Panc1 (cell line): ENCODE measurements around the gene CCDC171.

Source experiments
- POLR2AphosphoS5 ChIP-seq: IDR thresholded peaks from 2 replicates; pipeline ENCODE4 v1.6.1; 2012; ENCODE audit warnings: mild to moderate bottlenecking, low read depth, low read length, moderate library complexity
- TCF7L2 ChIP-seq: IDR thresholded peaks from 2 replicates; pipeline ENCODE4 v1.6.1; 2011; ENCODE audit warnings: mild to moderate bottlenecking, low read depth, low read length, inconsistent platforms
- TF ChIP-seq, protein P1 (sequence below), 2 experiments: IDR thresholded peaks; 2 replicates each; pipeline ENCODE4 v1.6.1; 2011 to 2012; ENCODE audit warnings: low read depth in 2 of 2, control low read depth in 1 of 2, low read length in 1 of 2, mild to moderate bottlenecking in 1 of 2, moderate library complexity in 1 of 2; ENCODE audit not compliant: insufficient read depth in 1 of 2
- TF ChIP-seq, protein P2 (sequence below): fragments of 450-650 bp; IDR thresholded peaks from 2 replicates; pipeline ENCODE4 v1.5.1; 2017; ENCODE audit warnings: mild to moderate bottlenecking

DNA sequence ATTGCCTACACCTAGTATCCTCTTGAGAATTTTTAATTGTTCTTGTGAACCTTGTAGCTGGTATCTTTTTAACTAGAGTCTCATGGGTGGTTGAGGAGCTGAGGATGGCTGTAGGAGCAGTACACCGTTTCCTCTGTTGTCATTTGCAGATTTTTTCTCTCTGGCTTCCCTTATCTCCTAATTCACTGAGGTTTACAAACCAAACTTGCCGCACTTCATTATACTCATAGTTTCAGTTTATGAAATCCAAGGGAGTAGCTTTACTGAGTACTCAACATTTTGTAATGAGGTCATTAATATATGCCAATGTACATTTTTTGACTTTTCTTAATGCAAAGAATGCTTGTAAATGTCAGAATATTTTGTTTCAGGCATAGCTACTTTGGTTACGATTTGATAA, 154.2 kb downstream of the CCDC171 start:
- TF ChIP-seq, protein P1, sequence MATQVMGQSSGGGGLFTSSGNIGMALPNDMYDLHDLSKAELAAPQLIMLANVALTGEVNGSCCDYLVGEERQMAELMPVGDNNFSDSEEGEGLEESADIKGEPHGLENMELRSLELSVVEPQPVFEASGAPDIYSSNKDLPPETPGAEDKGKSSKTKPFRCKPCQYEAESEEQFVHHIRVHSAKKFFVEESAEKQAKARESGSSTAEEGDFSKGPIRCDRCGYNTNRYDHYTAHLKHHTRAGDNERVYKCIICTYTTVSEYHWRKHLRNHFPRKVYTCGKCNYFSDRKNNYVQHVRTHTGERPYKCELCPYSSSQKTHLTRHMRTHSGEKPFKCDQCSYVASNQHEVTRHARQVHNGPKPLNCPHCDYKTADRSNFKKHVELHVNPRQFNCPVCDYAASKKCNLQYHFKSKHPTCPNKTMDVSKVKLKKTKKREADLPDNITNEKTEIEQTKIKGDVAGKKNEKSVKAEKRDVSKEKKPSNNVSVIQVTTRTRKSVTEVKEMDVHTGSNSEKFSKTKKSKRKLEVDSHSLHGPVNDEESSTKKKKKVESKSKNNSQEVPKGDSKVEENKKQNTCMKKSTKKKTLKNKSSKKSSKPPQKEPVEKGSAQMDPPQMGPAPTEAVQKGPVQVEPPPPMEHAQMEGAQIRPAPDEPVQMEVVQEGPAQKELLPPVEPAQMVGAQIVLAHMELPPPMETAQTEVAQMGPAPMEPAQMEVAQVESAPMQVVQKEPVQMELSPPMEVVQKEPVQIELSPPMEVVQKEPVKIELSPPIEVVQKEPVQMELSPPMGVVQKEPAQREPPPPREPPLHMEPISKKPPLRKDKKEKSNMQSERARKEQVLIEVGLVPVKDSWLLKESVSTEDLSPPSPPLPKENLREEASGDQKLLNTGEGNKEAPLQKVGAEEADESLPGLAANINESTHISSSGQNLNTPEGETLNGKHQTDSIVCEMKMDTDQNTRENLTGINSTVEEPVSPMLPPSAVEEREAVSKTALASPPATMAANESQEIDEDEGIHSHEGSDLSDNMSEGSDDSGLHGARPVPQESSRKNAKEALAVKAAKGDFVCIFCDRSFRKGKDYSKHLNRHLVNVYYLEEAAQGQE (IDR thresholded peaks at IDR 0.05; ENCODE audit: insufficient read depth in 1 of 2, low read depth in 2 of 2, low read length in 1 of 2), result no peak
- TF ChIP-seq, protein P2, sequence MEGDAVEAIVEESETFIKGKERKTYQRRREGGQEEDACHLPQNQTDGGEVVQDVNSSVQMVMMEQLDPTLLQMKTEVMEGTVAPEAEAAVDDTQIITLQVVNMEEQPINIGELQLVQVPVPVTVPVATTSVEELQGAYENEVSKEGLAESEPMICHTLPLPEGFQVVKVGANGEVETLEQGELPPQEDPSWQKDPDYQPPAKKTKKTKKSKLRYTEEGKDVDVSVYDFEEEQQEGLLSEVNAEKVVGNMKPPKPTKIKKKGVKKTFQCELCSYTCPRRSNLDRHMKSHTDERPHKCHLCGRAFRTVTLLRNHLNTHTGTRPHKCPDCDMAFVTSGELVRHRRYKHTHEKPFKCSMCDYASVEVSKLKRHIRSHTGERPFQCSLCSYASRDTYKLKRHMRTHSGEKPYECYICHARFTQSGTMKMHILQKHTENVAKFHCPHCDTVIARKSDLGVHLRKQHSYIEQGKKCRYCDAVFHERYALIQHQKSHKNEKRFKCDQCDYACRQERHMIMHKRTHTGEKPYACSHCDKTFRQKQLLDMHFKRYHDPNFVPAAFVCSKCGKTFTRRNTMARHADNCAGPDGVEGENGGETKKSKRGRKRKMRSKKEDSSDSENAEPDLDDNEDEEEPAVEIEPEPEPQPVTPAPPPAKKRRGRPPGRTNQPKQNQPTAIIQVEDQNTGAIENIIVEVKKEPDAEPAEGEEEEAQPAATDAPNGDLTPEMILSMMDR, result no peak
- no peak for TF ChIP-seq POLR2AphosphoS5
- no peak for TF ChIP-seq TCF7L2
